GM23248 (cell line): ENCODE data around the gene BTBD17.

Experiments
- EZH2 ChIP-seq: fragments of 200-600 bp; sonication (generic); IDR thresholded peaks from 2 replicates; pipeline ENCODE4 v1.6.1; 2018; ENCODE audit warnings: antibody characterized with exemption, mild to moderate bottlenecking; ENCODE audit not compliant: insufficient read depth, poor library complexity, severe bottlenecking
- EZH2phosphoT487 ChIP-seq: fragments of 200-600 bp; sonication (generic); IDR thresholded peaks from 2 replicates; pipeline ENCODE4 v1.6.1; 2018; ENCODE audit warnings: antibody characterized with exemption, moderate library complexity, mild to moderate bottlenecking, low read depth; ENCODE audit not compliant: insufficient read depth

GRCh38 chr17:74353446-74354060 is 8.1 kb downstream of the BTBD17 start:
- TF ChIP-seq EZH2, result no peak
- no peak for TF ChIP-seq EZH2phosphoT487
